ENCODE measurements around the gene HHATL. TPM values are rescaled to one million over a fixed set of nuclear protein-coding genes. Genes with fewer than 3 reads are reported as not detected.
A peak's percentile ranks its signal among the peaks of the same experiment; 100 is the strongest.

HHATL gene
- total RNA-seq, 1 donor from 2014 or later = not detected

GRCh38 chr3:42656680-42657610, 45.7 kb downstream of the HHATL start:
- no peaks in the 10 kb centered on the region for H3K27me3 Mint-ChIP-seq (ENCODE audit: low read depth, unreplicated experiment)
- no peaks in the 10 kb centered on the region for H3K9me3 Mint-ChIP-seq (ENCODE audit: unreplicated experiment)
- H3K36me3 Mint-ChIP-seq (ENCODE audit: low read depth, unreplicated experiment) = peaks cover 11% of the 10 kb centered on the region
- Histone ChIP-seq H3K79me2 (ENCODE audit: insufficient read depth, low read length) (peaks cover 44% of the 10 kb centered on the region), H3K9ac (ENCODE audit: low read length) (peak overlapping the region; percentile 20), H2AFZ (ENCODE audit: low read depth, low read length) (no peak overlapping the region), H3K36me3 (ENCODE audit: insufficient read depth, low read length) (no peaks in the 10 kb centered on the region), H3K4me3 (ENCODE audit: insufficient read depth, low read depth, low read length) (no peak overlapping the region), H3K4me2 (ENCODE audit: low read length) (peak overlapping the region; percentile 97), H3K27me3 (ENCODE audit: insufficient read depth, low read length) (no peaks in the 10 kb centered on the region), H4K20me1 (ENCODE audit: insufficient read depth, low read length) (peaks cover 63% of the 10 kb centered on the region), H3K4me1 (ENCODE audit: insufficient read depth, low read length) (peaks cover 41% of the 10 kb centered on the region), H3K9me3 (ENCODE audit: insufficient read depth, low read depth, low read length) (no peaks in the 10 kb centered on the region), H3K27ac (ENCODE audit: low read depth, low read length) (peak overlapping the region; percentile 2)
- TF ChIP-seq CTCF (IDR thresholded peaks at IDR 0.05; ENCODE audit: insufficient read depth, low read depth, low read length) = no peak
- no peak for TF ChIP-seq EZH2 (IDR thresholded peaks at IDR 0.05; ENCODE audit: insufficient read depth, low read length)
- no peak overlapping the region for H3K27ac Mint-ChIP-seq (ENCODE audit: unreplicated experiment)
- DNase-seq (ENCODE audit: low read depth) (no peak), FAIRE-seq (no peak)
- no peak overlapping the region for H3K4me3 Mint-ChIP-seq (ENCODE audit: unreplicated experiment)
- H3K4me1 Mint-ChIP-seq (ENCODE audit: low read depth, unreplicated experiment) = peaks cover 18% of the 10 kb centered on the region

GRCh38 chr3:42655980-42656679, 46.5 kb downstream of the HHATL start:
- TF ChIP-seq EZH2 (IDR thresholded peaks at IDR 0.05; ENCODE audit: insufficient read depth, low read length) (no peak), CTCF (IDR thresholded peaks at IDR 0.05; ENCODE audit: insufficient read depth, low read depth, low read length) (no peak)
- Mint-ChIP-seq H3K27ac (ENCODE audit: unreplicated experiment) (peak overlapping the region; percentile 29), H3K36me3 (ENCODE audit: low read depth, unreplicated experiment) (peaks cover 7% of the 10 kb centered on the region), H3K27me3 (ENCODE audit: low read depth, unreplicated experiment) (no peaks in the 10 kb centered on the region), H3K9me3 (ENCODE audit: unreplicated experiment) (no peaks in the 10 kb centered on the region), H3K4me1 (ENCODE audit: low read depth, unreplicated experiment) (peaks cover 26% of the 10 kb centered on the region), H3K4me3 (ENCODE audit: unreplicated experiment) (peak overlapping the region; percentile 61)
- Histone ChIP-seq H3K36me3 (ENCODE audit: insufficient read depth, low read length) (no peaks in the 10 kb centered on the region), H3K4me1 (ENCODE audit: insufficient read depth, low read length) (peaks cover 49% of the 10 kb centered on the region), H3K9ac (ENCODE audit: low read length) (peak overlapping the region; percentile 89), H2AFZ (ENCODE audit: low read depth, low read length) (no peak overlapping the region), H3K27ac (ENCODE audit: low read depth, low read length) (peak overlapping the region; percentile 2), H3K79me2 (ENCODE audit: insufficient read depth, low read length) (peaks cover 44% of the 10 kb centered on the region), H3K4me2 (ENCODE audit: low read length) (peak overlapping the region; percentile 97), H3K27me3 (ENCODE audit: insufficient read depth, low read length) (no peaks in the 10 kb centered on the region), H3K4me3 (ENCODE audit: insufficient read depth, low read depth, low read length) (no peak overlapping the region), H3K9me3 (ENCODE audit: insufficient read depth, low read depth, low read length) (no peaks in the 10 kb centered on the region), H4K20me1 (ENCODE audit: insufficient read depth, low read length) (peaks cover 60% of the 10 kb centered on the region)
- no peak for FAIRE-seq
- peak; percentile 58 for DNase-seq (ENCODE audit: low read depth)
